ENCODE measurements around the gene SDK1.

DNA sequence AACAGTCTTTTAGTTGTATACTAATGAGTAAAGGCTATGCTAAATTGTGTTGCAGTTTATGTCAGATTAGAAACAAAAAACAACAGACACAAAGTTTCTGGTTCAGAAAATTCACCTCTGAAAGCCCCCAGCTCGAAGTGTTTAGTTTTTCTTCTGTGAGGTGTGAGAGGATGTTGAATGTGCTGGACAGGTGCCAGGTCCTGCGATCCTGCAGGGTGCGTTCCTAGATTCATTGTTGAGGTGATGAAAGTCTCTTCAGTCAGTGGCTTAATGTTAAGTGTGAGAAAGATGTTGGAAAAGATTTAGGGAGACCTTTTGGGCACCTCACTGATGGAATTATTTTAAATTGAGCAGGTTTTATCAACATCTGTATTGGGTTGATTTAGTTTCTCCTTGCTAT is 287.3 kb downstream of the SDK1 start:
- TF ChIP-seq, protein P1, sequence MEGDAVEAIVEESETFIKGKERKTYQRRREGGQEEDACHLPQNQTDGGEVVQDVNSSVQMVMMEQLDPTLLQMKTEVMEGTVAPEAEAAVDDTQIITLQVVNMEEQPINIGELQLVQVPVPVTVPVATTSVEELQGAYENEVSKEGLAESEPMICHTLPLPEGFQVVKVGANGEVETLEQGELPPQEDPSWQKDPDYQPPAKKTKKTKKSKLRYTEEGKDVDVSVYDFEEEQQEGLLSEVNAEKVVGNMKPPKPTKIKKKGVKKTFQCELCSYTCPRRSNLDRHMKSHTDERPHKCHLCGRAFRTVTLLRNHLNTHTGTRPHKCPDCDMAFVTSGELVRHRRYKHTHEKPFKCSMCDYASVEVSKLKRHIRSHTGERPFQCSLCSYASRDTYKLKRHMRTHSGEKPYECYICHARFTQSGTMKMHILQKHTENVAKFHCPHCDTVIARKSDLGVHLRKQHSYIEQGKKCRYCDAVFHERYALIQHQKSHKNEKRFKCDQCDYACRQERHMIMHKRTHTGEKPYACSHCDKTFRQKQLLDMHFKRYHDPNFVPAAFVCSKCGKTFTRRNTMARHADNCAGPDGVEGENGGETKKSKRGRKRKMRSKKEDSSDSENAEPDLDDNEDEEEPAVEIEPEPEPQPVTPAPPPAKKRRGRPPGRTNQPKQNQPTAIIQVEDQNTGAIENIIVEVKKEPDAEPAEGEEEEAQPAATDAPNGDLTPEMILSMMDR (IDR thresholded peaks at IDR 0.05; ENCODE audit: low read depth, low read length): no peak
- TF ChIP-seq POLR2A (IDR thresholded peaks at IDR 0.05; ENCODE audit: extremely low read depth, insufficient read length): no peak

Data from NB4 (cell line).